Cardiac muscle cell (in vitro differentiated cells and primary cell): Measurements from ENCODE around the gene FAM153A. TPM values are rescaled to one million over a fixed set of nuclear protein-coding genes. Genes with fewer than 3 reads are reported as not detected.
"Not testable (repeated sequence)": the region's sequence is repeated elsewhere in the genome, so short reads cannot be mapped to it uniquely, and the experiment has no call there.

ENCODE experiments used
- DNase-seq, 2 donors: peaks; one replicate each; pipeline versions ENCODE4 v3.0.0 to v3.0.0-alpha.2; 2010 to 2017; ENCODE audit warnings: low read depth in 1 of 2, low spot score in 1 of 2
- H3K27ac ChIP-seq: fragments of 200-600 bp; sonication (generic); 2 replicates; pipeline ENCODE4 v1.5.1; 2016
- H3K27me3 ChIP-seq: fragments of 200-600 bp; sonication (generic); 2 replicates; pipeline ENCODE4 v1.6.0; 2016; ENCODE audit warnings: control low read depth
- H3K36me3 ChIP-seq: fragments of 200-600 bp; sonication (generic); 2 replicates; pipeline ENCODE4 v1.5.1; 2016; ENCODE audit warnings: control low read depth
- H3K4me1 ChIP-seq: fragments of 200-600 bp; sonication (generic); 2 replicates; pipeline ENCODE4 v1.8.1; 2017; ENCODE audit warnings: low read depth, mild to moderate bottlenecking, mixed run types
- H3K4me3 ChIP-seq: fragments of 200-600 bp; sonication (generic); 2 replicates; pipeline ENCODE4 v1.5.1; 2016; ENCODE audit warnings: mild to moderate bottlenecking
- H3K9me3 ChIP-seq: fragments of 200-600 bp; sonication (generic); 2 replicates; pipeline ENCODE4 v1.5.1; 2017; ENCODE audit warnings: low read depth, mild to moderate bottlenecking, control low read depth
- polyA plus RNA-seq: library from polyadenylated mRNA; unstranded; fragments of >200 nt; fragmentation: Nextera tagmentation; extraction: Ambion mirVana; gene quantifications from 2 replicates; pipeline ENCODE4 v1.2.1, GENCODE V29; 2016
- total RNA-seq: library from RNA; depleted of rRNA; stranded (reverse); fragments of >200 nt; gene quantifications from 2 replicates; pipeline ENCODE4 v1.2.3, GENCODE V29; 2016

Gene FAM153A
- total and polyA plus RNA-seq, 2 experiments from 2014 or later: 6.6 to 12.6 TPM

DNA sequence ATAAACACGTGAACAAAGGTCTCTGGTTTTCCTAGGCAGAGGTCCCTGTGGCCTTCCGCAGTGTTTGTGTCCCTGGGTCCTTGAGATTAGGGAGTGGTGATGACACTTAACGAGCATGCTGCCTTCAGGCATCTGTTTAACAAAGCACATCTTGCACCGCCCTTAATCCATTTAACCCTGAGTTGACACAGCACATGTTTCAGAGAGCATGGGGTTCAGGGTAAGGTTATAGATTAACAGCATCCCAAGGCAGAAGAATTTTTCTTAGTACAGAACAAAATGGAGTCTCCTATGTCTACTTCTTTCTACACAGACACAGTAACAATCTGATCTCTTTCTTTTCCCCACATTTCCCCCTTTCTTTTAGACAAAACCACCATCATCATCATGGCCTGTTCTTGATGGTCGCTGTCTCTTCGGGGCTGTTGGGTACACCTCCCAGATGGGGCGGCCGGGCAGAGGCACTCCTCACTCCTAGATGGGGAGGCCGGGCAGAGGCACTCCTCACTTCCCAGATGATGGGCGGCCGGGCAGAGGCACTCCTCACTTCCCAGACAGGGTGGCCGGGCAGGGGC, 87.3 kb downstream of the FAM153A start:
- H3K9me3 ChIP-seq, H3K27ac ChIP-seq, H3K36me3 ChIP-seq, H3K4me1 ChIP-seq, H3K27me3 ChIP-seq, H3K4me3 ChIP-seq, DNase-seq: not testable (repeated sequence)

DNA sequence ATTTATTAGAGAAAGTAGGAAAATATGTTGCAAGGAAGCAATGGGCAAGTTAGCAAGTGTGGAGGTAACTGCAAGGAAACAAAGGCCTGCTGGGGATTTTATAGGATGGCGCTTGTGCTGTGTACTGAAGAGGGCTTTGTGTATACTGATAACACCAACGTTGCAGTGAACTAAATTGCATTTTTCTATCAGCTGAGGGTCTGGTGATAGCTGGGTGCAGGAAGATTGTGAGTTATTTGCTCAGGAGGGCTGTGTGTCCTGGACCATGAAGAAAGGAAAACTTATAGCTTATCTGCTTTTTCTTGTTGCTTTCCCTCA, 88.2 kb downstream of the FAM153A start:
- H3K36me3 ChIP-seq, H3K27me3 ChIP-seq, H3K27ac ChIP-seq, DNase-seq, H3K9me3 ChIP-seq, H3K4me3 ChIP-seq, H3K4me1 ChIP-seq: not testable (repeated sequence)

DNA sequence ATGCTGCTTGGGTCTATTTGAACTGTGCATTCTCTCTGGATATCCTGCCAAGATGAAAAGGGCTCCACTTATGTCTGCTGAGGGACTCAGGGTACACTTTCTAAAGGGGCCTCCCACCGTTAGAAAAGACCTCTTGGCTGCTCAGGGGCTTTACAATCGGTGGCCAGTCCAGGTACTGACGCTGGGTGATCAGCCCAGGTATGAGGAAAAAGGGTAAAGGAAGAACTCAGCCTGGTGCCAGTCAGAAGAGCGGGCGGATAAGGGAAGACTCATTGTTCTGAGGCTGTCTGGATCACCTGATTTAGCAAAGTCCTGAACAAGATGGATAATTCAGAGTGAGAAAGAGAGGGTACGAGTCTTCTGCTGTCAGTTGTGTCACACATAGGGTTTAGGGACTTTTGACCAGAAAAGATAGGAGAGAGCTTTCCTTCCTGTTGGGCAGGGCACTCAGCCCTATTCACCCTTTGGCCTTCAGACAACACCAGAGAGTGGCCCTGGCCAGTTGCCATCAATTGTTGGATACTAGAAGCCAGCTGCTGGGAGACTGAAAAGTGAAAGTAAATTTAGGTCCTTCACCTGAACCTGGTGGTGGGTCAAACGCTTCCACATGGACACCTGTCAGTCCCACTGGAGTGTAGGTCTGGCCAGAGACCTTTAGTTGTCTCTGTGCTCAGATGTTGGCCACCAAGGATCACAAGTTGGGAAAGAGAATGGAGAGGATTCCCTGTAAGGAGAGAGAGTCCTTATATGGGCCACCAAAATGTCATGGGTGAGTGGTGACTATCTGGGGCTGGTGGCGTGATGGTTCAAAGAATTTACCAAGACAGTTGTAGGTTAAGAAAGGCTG, 88.8 kb downstream of the FAM153A start:
- not testable (repeated sequence) for H3K36me3 ChIP-seq, DNase-seq, H3K27me3 ChIP-seq, H3K4me1 ChIP-seq, H3K4me3 ChIP-seq, H3K27ac ChIP-seq, H3K9me3 ChIP-seq

DNA sequence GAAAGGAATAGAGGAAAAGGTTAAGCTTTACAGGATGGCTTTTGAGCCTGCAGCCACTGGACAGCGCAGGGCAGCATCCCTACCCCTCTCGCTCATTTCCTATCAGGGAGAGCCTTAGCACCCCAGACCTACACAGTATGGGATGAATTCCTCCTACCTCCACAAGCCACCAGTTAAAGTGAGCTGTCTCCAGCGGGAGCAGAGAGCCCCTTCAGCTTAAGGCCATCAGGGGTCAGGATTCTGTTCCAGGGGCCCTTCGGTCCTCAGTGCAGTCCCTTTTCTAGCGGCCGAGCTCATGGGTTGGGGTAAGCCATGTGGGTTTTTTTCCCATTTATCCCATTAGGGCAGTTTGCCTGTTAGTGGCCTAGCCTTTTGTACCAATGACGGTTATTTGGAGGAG, 89.7 kb downstream of the FAM153A start:
- not testable (repeated sequence) for H3K27ac ChIP-seq, DNase-seq, H3K27me3 ChIP-seq, H3K4me1 ChIP-seq, H3K36me3 ChIP-seq, H3K9me3 ChIP-seq, H3K4me3 ChIP-seq

DNA sequence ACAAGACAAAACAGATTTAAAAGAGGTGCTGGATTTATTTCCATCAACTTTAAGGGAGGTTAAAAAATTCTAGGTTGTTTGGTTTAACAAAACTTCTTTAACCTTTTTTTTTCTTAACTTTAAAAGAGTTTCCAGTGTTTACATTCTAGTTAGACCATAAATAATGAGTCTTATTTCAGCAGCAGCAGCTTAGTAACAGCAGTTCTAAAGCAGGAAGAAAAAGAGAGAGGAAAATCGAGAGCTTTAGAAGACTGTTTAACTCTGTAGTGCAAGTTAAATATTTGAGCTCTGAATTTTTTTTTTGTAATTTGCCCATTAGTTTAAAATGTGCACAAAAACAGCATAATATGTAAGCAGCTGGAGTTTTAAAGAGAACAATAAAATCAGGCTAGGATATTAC, 90.2 kb downstream of the FAM153A start:
- H3K4me3 ChIP-seq, H3K27ac ChIP-seq, H3K27me3 ChIP-seq, H3K9me3 ChIP-seq, H3K4me1 ChIP-seq, H3K36me3 ChIP-seq, DNase-seq: not testable (repeated sequence)

DNA sequence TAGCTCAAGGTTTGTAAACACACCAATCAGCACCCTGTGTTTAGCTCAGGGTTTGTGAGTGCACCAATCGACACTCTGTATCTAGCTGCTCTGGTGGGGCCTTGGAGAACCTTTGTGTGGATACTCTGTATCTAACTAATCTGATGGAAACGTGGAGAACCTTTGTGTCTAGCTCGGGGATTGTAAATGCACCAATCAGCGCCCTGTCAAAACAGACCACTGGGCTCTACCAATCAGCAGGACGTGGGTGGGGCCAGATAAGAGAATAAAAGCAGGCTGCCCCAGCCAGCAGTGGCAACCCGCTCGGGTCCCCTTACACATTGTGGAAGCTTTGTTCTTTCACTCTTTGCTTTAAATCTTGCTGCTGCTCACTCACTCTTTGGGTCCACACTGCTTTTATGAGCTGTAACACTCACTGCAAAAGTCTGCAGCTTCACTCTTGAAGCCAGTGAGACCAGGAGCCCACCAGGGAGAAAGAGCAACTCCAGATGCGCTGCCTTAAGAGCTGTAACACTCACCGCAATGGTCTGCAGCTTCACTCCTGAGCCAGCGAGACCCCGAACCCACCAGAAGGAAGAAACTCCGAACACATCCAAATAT, 93.6 kb downstream of the FAM153A start:
- not testable (repeated sequence) for H3K4me1 ChIP-seq, DNase-seq, H3K36me3 ChIP-seq, H3K27ac ChIP-seq, H3K27me3 ChIP-seq, H3K4me3 ChIP-seq, H3K9me3 ChIP-seq

DNA sequence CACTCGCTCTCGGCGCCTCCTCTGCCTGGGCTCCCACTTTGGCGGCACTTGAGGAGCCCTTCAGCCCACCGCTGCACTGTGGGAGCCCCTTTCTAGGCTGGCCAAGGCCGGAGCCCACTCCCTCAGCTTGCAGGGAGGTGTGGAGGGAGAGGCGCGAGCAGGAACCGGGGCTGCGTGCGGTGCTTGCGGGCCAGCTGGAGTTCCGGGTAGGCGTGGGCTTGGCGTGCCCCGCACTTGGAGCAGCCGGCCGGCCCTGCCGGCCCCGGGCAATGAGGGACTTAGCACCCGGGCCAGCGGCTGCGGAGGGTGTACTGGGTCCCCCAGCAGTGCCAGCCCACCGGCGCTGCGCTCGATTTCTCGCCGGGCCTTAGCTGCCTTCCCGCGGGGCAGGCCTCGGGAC, 94.6 kb downstream of the FAM153A start:
- H3K4me3 ChIP-seq, H3K4me1 ChIP-seq, H3K9me3 ChIP-seq, DNase-seq, H3K27me3 ChIP-seq, H3K27ac ChIP-seq, H3K36me3 ChIP-seq: not testable (repeated sequence)

DNA sequence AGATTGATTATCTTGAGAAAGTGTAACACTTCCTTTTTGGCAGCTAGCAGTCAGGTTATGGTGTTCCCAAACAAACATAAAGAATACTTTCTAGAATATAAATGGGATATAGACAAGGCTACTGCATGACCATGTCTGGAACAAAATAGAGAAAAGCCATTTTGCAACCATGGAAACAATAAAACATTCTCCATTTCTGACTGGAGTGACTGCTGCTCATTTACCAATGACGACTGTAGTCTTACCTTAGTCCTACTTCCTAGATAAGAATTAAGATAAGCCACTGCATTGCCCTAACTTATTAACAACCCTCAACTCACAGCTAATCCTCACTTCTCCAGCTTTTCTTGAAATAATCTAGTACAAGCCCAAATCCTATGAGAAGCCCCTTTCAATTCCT, 100.8 kb downstream of the FAM153A start:
- not testable (repeated sequence) for H3K4me3 ChIP-seq, H3K36me3 ChIP-seq, DNase-seq, H3K27ac ChIP-seq, H3K9me3 ChIP-seq, H3K4me1 ChIP-seq, H3K27me3 ChIP-seq

Other genes starting within 250 kb of the FAM153A start
- gene FAM193B, start 228.3 kb downstream of the FAM153A start, total RNA-seq: 62.2 and 80.9 TPM in 2 replicates
- gene FAM193B, start 228.3 kb downstream of the FAM153A start, polyA plus RNA-seq: 67.4 and 80.2 TPM in 2 replicates
- gene TMED9, start 190.7 kb downstream of the FAM153A start, total RNA-seq: 146 and 176 TPM in 2 replicates
- gene TMED9, start 190.7 kb downstream of the FAM153A start, polyA plus RNA-seq: 228 and 317 TPM in 2 replicates
- gene B4GALT7, start 182.8 kb downstream of the FAM153A start, total RNA-seq: 29.0 and 44.3 TPM in 2 replicates
- 31.6 and 42.3 TPM in 2 replicates for gene B4GALT7, start 182.8 kb downstream of the FAM153A start, polyA plus RNA-seq
- not detected in 2 replicates for gene PROP1, start 213.3 kb upstream of the FAM153A start, total RNA-seq
- not detected in 2 replicates for gene PROP1, start 213.3 kb upstream of the FAM153A start, polyA plus RNA-seq